Measurements from ENCODE around the gene MS4A18.
A peak's percentile ranks its signal among the peaks of the same experiment; 100 is the strongest.

Gene MS4A18

GRCh38 chr11:60699936-60700335 is 24.6 kb upstream of the MS4A18 start:
- TF ChIP-seq CTCF (IDR thresholded peaks at IDR 0.05; ENCODE audit: low read depth, low read length, missing control alignments) = no peak
- no peak for DNase-seq (ENCODE audit: low read depth)
- H3K4me3 ChIP-seq (ENCODE audit: low read depth, low read length) = no peak overlapping the region

GRCh38 chr11:60700689-60701468 is 23.6 kb upstream of the MS4A18 start:
- no peak overlapping the region for H3K4me3 ChIP-seq (ENCODE audit: low read depth, low read length)
- TF ChIP-seq CTCF (IDR thresholded peaks at IDR 0.05; ENCODE audit: low read depth, low read length, missing control alignments) = peak; percentile 46
- DNase-seq (ENCODE audit: low read depth) = no peak

- DNase-seq (ENCODE audit: low read depth) = no peak
- no peak for TF ChIP-seq CTCF (IDR thresholded peaks at IDR 0.05; ENCODE audit: low read depth, low read length, missing control alignments)
- no peak overlapping the region for H3K4me3 ChIP-seq (ENCODE audit: low read depth, low read length)
Observed at GRCh38 chr11:60701469-60701818, 23.1 kb upstream of the MS4A18 start.

GRCh38 chr11:60703374-60703773 is 21.1 kb upstream of the MS4A18 start:
- H3K4me3 ChIP-seq (ENCODE audit: low read depth, low read length) = no peak overlapping the region
- no peak for TF ChIP-seq CTCF (IDR thresholded peaks at IDR 0.05; ENCODE audit: low read depth, low read length, missing control alignments)
- no peak for DNase-seq (ENCODE audit: low read depth)

- no peak for TF ChIP-seq CTCF (IDR thresholded peaks at IDR 0.05; ENCODE audit: low read depth, low read length, missing control alignments)
- DNase-seq (ENCODE audit: low read depth) = no peak
- no peak overlapping the region for H3K4me3 ChIP-seq (ENCODE audit: low read depth, low read length)
Observed at GRCh38 chr11:60705895-60706294, 18.6 kb upstream of the MS4A18 start.

GRCh38 chr11:60706931-60707330 is 17.6 kb upstream of the MS4A18 start:
- TF ChIP-seq CTCF (IDR thresholded peaks at IDR 0.05; ENCODE audit: low read depth, low read length, missing control alignments) = no peak
- no peak for DNase-seq (ENCODE audit: low read depth)
- no peak overlapping the region for H3K4me3 ChIP-seq (ENCODE audit: low read depth, low read length)

GRCh38 chr11:60710482-60710881 is 14.0 kb upstream of the MS4A18 start:
- DNase-seq (ENCODE audit: low read depth) = no peak
- TF ChIP-seq CTCF (IDR thresholded peaks at IDR 0.05; ENCODE audit: low read depth, low read length, missing control alignments) = no peak
- no peak overlapping the region for H3K4me3 ChIP-seq (ENCODE audit: low read depth, low read length)
